Measurements from ENCODE around the gene EPC2.
"Not testable (repeated sequence)": the region's sequence is repeated elsewhere in the genome, so short reads cannot be mapped to it uniquely, and the experiment has no call there.

Gene EPC2

GRCh38 chr2:148675708-148676107 is 31.2 kb downstream of the EPC2 start:
- DNase-seq, result no peak

GRCh38 chr2:148678302-148679179 is 34.0 kb downstream of the EPC2 start:
- DNase-seq, result not testable (repeated sequence)

GRCh38 chr2:148680462-148680861 is 35.9 kb downstream of the EPC2 start:
- no peak for DNase-seq

- DNase-seq, result no peak
Observed at GRCh38 chr2:148681443-148681842, 36.9 kb downstream of the EPC2 start.

GRCh38 chr2:148681862-148682261 is 37.3 kb downstream of the EPC2 start:
- DNase-seq, result not testable (repeated sequence)

- no peak for DNase-seq
Observed at GRCh38 chr2:148684507-148684906, 40.0 kb downstream of the EPC2 start.

GRCh38 chr2:148687543-148687942 is 43.0 kb downstream of the EPC2 start:
- no peak for DNase-seq

- not testable (repeated sequence) for DNase-seq
Observed at GRCh38 chr2:148688011-148688410, 43.5 kb downstream of the EPC2 start.

- no peak for DNase-seq
Observed at GRCh38 chr2:148696985-148697384, 52.4 kb downstream of the EPC2 start.

GRCh38 chr2:148699830-148700229 is 55.3 kb downstream of the EPC2 start:
- no peak for DNase-seq

- DNase-seq, result no peak
Observed at GRCh38 chr2:148701039-148701438, 56.5 kb downstream of the EPC2 start.

- no peak for DNase-seq
Observed at GRCh38 chr2:148701877-148702276, 57.3 kb downstream of the EPC2 start.

GRCh38 chr2:148702475-148702874 is 57.9 kb downstream of the EPC2 start:
- no peak for DNase-seq

GRCh38 chr2:148704247-148704646 is 59.7 kb downstream of the EPC2 start:
- DNase-seq, result no peak

GRCh38 chr2:148716378-148716920 is 71.9 kb downstream of the EPC2 start:
- DNase-seq, result no peak

- DNase-seq, result no peak
Observed at GRCh38 chr2:148718039-148718438, 73.5 kb downstream of the EPC2 start.

GRCh38 chr2:148719195-148719749 is 74.7 kb downstream of the EPC2 start:
- DNase-seq, result no peak

GRCh38 chr2:148719941-148720436 is 75.4 kb downstream of the EPC2 start:
- DNase-seq, result no peak

- no peak for DNase-seq
Observed at GRCh38 chr2:148720501-148721001, 76.0 kb downstream of the EPC2 start.

- no peak for DNase-seq
Observed at GRCh38 chr2:148721520-148721931, 77.0 kb downstream of the EPC2 start.

- DNase-seq, result no peak
Observed at GRCh38 chr2:148721991-148722777, 77.6 kb downstream of the EPC2 start.

GRCh38 chr2:148725564-148725963 is 81.0 kb downstream of the EPC2 start:
- DNase-seq, result no peak

GRCh38 chr2:148726228-148726627 is 81.7 kb downstream of the EPC2 start:
- no peak for DNase-seq
